GM18873 (cell line): ENCODE measurements around the gene PIEZO2.
"Not testable (repeated sequence)": the region's sequence is repeated elsewhere in the genome, so short reads cannot be mapped to it uniquely, and the experiment has no call there.

Experiments
- ATAC-seq: cut with Tn5 transposase; IDR thresholded peaks from one replicate; pipeline ENCODE4 v1.9.1; 2021; ENCODE audit warnings: mild to moderate bottlenecking, moderate library complexity, moderate number of reproducible peaks; ENCODE audit not compliant: unreplicated experiment, low FRiP score

The PIEZO2 gene

GRCh38 chr18:11153097-11153496, 3.7 kb upstream of the PIEZO2 start:
- no peak for ATAC-seq

- ATAC-seq: no peak
Measured at GRCh38 chr18:11150271-11150615, 874 bp upstream of the PIEZO2 start.

DNA sequence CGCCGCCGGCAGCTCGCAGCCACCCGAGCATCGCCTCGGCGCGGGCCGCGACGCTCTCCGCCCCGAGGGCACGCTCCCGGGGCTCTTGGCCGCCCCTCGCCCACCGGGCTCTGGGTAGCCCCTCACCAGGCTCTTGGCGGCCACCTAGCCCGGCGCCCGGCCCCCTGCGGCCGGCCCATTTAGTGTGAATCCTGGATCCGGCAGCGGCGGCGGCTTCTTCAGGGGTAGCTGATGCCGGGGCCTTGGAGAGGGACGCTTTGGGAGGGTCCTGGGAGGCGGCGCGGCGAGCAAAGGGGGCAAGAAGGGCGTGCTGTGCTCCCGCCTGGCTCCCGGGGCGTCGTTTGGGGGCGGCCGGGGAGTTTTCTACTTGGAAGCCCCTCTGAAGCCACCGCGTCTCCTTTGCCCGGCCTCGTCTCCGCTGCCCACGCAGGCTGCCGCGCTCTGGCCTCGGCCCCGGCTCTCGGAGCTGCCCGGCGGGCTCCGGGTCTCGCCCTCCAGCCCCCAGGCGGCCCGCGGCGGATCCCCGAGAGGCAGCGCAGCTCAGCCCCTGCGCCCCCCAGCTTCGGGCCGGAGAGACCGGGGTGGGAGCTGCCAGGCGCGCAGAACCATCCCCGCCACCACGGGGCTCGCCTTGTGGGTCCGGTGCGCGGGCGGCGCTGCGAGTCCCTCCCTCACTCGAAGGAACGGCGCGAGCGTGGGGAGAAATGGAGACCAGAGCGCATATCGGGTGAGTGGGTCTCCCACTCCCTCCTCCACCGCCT, 509 bp downstream of the PIEZO2 start:
- ATAC-seq: no peak

- ATAC-seq: no peak
Measured at GRCh38 chr18:11147962-11148679, 1.2 kb downstream of the PIEZO2 start.

GRCh38 chr18:11147371-11147951, 1.9 kb downstream of the PIEZO2 start:
- ATAC-seq: no peak

GRCh38 chr18:11146947-11147345, 2.4 kb downstream of the PIEZO2 start:
- ATAC-seq: no peak

- no peak for ATAC-seq
Measured at GRCh38 chr18:11146238-11146946, 3.0 kb downstream of the PIEZO2 start.

- ATAC-seq: no peak
Measured at GRCh38 chr18:11145413-11146191, 3.8 kb downstream of the PIEZO2 start.

DNA sequence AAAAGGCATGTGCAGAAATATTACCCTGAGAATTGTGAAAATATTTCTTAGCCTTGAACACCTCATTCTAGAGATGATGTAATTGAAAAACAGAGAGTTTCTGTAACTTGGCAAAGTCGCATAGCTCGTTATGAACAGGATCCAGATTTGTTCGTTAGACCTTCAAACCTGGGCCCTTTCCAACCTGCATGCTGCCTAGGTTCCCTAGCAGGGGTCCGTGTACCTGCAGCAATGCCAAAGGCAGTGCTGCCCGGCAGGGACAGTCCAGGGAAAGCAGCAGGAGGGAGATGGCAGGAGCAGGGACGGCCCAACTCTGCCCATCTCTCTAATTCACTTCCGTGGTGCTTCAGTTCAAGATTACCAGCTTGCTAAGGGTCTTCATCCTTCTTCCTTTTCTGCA, 12.0 kb downstream of the PIEZO2 start:
- no peak for ATAC-seq

GRCh38 chr18:11136241-11136640, 13.1 kb downstream of the PIEZO2 start:
- no peak for ATAC-seq

DNA sequence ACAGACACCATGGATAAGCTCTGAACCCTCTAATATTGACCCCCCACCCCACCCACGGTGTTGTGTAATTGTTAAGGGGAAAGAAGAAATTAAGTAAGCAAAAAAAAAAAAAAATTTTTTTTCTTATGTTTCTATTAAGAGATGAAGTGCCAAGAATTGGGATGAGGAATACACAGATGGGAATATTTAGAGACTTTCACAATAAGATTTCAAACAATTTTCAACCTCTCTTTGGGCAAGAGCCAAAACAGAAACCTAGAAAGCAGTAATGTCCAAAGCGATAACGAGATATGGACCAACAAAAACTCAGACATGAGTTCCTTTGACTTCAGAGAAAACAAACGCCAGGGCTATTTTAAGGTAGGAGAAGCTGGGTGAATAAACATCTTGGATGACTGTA, 14.4 kb downstream of the PIEZO2 start:
- ATAC-seq: no peak

DNA sequence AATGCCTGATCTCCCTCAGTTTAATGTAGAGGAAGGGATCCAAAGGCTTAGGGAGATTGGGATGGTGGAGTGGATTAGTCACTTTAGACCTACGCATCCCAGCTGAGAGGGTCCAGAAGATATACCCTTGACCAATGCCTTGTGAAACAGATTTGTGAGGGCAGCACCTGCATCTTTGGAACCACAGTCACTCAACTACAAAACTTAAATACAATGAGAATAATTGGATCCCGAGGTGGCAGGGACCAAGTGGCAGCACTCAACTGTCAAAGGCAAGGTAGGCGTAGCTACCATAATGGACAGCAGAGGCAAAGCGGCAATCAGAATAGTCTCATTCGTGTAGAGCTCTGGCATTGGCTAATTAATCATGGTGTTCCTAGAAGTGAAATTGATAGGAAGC, 20.3 kb downstream of the PIEZO2 start:
- ATAC-seq: not testable (repeated sequence)

DNA sequence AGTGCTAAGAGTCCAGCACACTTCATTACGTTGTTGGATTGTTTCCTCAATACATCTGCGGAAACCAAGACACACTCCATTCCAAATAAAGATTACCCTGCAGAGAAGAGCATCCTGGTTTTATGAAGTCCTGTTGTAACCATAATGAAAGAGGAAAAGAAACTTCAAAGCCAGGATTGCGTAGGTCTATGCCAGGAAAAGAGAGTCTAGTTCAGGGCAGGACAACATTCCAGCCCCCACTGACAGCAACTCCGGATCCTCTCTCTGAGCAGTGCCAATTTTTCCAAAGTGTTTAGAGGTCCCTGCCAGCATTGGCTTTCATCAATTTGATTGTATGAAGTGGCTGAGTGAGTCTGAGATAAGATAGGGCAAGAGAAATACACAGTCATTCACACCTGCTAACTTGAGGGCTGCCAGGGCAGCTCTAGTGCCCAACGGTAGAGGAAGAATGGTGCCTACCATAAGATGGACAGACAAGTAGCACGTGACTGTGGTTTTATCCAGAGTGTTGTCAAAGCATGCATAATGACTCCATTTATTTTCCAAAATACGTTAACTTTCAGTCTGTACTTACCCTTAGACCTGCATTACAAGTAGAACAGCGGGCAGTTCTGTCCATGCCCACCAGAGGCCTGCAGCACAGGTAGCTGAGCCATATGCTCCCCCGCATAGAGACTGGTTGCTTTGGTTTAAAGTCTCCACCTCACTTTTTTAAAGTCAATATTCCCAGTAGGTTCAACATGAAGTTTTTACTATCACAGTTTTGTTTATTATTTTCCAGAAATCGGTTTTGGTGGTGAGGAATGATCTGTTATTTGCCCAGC, 23.7 kb downstream of the PIEZO2 start:
- no peak for ATAC-seq

DNA sequence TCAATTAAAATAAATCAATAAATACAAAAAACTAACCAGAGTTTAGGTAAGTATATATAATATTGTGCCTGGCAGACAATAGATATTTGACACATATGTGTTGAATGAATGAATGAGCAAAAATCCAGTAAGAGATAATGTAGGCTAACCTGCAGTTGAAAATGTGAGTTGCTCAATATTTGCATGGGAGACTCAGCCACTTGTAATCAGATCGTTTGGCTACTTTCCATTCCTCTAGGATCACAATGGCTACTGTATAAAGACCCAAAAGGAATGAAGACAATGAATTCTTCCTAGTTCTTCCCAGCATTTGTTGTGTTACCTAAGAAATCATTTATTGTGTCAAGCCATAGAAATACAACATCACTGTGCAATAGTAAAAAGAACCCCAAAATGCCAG, 25.3 kb downstream of the PIEZO2 start:
- no peak for ATAC-seq

DNA sequence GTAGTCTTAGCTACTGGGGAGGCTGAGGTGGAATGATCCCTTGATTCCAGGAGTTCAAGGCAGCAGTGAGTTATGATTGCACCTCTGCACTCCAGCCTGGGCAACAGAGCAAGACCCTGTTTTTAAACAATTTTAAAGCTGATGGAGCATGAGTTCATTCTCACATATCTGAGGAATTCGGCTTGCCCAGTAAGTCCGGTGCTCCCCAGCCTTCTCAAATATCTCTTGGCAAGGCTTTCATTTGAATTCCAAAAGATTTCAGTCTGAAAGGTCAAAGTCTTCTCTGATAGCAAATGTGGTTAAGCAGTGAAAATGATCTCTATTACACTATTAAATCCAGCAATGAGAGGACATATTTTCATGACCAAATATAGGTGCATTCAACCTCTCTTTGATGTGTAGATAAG, 27.9 kb downstream of the PIEZO2 start:
- ATAC-seq: no peak

GRCh38 chr18:11119959-11120587, 29.3 kb downstream of the PIEZO2 start:
- no peak for ATAC-seq

DNA sequence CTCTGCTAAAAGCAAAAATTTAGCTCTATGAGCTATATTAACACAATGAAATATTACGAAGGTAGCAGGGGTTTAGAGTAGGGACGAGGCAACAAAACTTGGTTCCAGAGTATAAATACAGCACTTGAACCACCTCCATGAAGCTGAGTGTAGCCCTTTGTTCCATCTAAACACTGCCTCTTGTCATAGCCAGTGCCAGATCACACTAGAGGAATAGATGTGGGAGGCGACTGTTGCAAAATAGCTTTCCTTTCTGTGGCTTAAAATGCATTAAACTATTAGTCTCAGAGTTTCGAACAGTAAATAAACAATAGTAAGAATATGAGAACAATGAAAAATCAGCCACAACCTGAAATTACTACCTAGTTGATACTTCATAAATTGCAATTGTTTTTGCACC, 29.8 kb downstream of the PIEZO2 start:
- ATAC-seq: no peak

DNA sequence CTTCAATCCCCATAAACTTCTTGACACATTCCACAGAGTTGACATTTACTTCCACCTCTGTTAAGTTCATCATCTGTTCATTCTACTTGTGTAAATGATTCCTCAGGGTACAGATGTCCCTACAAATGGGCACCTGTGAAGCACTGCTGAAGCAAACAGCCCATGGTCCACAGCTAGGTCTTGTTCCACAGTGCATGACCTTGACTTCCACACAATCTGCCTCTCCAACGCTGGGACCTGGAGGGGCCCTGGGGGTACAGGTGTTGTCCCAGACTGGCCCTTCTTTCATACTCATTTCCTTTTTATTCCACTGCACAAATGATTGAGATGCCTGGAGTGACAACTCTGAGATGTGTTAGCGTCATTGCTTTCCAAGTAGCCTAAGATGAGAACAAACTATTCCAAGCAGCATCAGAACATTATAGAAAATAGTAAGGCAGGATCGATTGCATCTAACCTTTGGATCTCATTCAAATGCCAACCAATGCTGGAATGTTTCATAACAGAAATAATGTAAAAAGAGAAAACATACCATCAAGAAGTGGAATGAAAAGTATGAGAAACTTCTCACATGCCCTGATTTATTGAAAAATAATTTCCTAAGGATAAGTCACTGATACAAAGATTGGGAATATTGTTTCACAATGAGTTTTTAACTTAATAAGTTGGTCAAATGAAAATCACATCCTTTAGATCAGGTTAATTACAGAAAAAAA, 31.2 kb downstream of the PIEZO2 start:
- no peak for ATAC-seq
